ENCODE measurements around the gene BCAS1.

DNA sequence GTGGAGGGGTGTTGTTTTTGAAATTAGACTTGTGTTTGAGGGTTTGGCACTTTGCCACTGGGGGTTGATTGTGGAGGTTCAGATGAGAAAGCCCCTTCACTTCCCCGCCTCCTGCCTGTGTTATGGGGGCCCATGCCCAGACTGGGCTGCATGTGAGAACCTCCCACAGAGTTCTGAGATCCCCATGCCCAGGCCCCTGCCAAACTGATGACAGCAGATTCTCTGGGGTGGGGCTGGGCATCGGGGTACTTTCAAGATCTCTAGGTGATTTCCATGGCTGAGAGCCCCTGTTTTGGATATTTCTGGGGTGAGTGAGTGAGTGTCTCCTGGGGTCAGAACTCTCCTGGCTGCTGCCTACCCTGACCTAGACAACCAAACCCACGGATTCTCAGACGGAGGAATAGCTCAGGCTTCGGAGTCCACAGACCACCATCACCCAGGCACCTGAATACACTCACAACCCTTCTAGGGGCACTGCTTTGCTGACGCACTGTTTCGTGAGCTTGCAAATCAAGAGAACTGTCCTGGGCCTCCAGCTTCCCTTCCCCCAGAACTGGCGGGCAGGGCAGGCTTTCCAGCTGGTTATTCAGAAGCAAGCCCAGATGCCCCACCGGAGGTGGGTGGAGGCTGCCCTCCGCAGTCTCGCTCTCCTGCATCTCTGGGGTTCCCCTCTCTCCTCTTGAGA, 6.3 kb downstream of the BCAS1 start:
- TF ChIP-seq, protein P1, sequence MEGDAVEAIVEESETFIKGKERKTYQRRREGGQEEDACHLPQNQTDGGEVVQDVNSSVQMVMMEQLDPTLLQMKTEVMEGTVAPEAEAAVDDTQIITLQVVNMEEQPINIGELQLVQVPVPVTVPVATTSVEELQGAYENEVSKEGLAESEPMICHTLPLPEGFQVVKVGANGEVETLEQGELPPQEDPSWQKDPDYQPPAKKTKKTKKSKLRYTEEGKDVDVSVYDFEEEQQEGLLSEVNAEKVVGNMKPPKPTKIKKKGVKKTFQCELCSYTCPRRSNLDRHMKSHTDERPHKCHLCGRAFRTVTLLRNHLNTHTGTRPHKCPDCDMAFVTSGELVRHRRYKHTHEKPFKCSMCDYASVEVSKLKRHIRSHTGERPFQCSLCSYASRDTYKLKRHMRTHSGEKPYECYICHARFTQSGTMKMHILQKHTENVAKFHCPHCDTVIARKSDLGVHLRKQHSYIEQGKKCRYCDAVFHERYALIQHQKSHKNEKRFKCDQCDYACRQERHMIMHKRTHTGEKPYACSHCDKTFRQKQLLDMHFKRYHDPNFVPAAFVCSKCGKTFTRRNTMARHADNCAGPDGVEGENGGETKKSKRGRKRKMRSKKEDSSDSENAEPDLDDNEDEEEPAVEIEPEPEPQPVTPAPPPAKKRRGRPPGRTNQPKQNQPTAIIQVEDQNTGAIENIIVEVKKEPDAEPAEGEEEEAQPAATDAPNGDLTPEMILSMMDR (conservative IDR thresholded peaks at IDR 0.05), result no peak
- no peak for TF ChIP-seq ZFX (IDR thresholded peaks at IDR 0.05)

All from C4-2B (cell line).